ENCODE data around the gene TF.

The TF gene

GRCh38 chr3:133745108-133745507 lies 1.1 kb upstream of the TF start:
- Histone ChIP-seq H3K9me3 (ENCODE audit: insufficient read depth, low read length) (no peaks in the 10 kb centered on the region), H3K36me3 (ENCODE audit: insufficient read depth, insufficient read length, low read length) (no peaks in the 10 kb centered on the region), H3K27me3 (ENCODE audit: insufficient read depth, insufficient read length) (peaks cover 38% of the 10 kb centered on the region), H3K9ac (ENCODE audit: insufficient read length, low read depth) (no peak overlapping the region), H3K4me3 (ENCODE audit: insufficient read length, low read depth) (no peak overlapping the region), H3K4me1 (ENCODE audit: insufficient read depth, insufficient read length) (no peaks in the 10 kb centered on the region)
- no peak for DNase-seq (ENCODE audit: low read depth, low spot score)
- TF ChIP-seq YY1 (IDR thresholded peaks at IDR 0.05; ENCODE audit: insufficient read depth, insufficient read length) = no peak

- no peak for DNase-seq (ENCODE audit: low read depth, low spot score)
- TF ChIP-seq ZNF274 (IDR thresholded peaks at IDR 0.05; ENCODE audit: low read depth, low read length) (no peak), YY1 (IDR thresholded peaks at IDR 0.05; ENCODE audit: insufficient read depth, insufficient read length) (no peak), SUZ12 (IDR thresholded peaks at IDR 0.05; ENCODE audit: extremely low read depth, insufficient read depth, insufficient read length) (no peak)
- H3K27me3 ChIP-seq (ENCODE audit: insufficient read depth, insufficient read length) = peaks cover 38% of the 10 kb centered on the region
These were observed 496 bp downstream of the TF start for GRCh38 chr3:133746712-133747066.

GRCh38 chr3:133747373-133747772 lies 1.2 kb downstream of the TF start:
- no peak overlapping the region for H3K4me3 ChIP-seq (ENCODE audit: insufficient read length, low read depth)
- H3K9me3 ChIP-seq (ENCODE audit: insufficient read depth, low read length) = no peaks in the 10 kb centered on the region
- H3K4me1 ChIP-seq (ENCODE audit: insufficient read depth, insufficient read length) = no peaks in the 10 kb centered on the region
- no peaks in the 10 kb centered on the region for H3K36me3 ChIP-seq (ENCODE audit: insufficient read depth, insufficient read length, low read length)
- TF ChIP-seq SUZ12 (IDR thresholded peaks at IDR 0.05; ENCODE audit: extremely low read depth, insufficient read depth, insufficient read length) = no peak
- no peak for TF ChIP-seq ZNF274 (IDR thresholded peaks at IDR 0.05; ENCODE audit: low read depth, low read length)
- no peak for TF ChIP-seq YY1 (IDR thresholded peaks at IDR 0.05; ENCODE audit: insufficient read depth, insufficient read length)
- no peak for DNase-seq (ENCODE audit: low read depth, low spot score)
- H3K27me3 ChIP-seq (ENCODE audit: insufficient read depth, insufficient read length) = peaks cover 38% of the 10 kb centered on the region
- H3K9ac ChIP-seq (ENCODE audit: insufficient read length, low read depth) = no peak overlapping the region

More at GRCh38 chr3:133746712-133747066, 496 bp downstream of the TF start:
- Histone ChIP-seq H3K4me1 (ENCODE audit: insufficient read depth, insufficient read length) (no peaks in the 10 kb centered on the region), H3K9ac (ENCODE audit: insufficient read length, low read depth) (no peak overlapping the region), H3K4me3 (ENCODE audit: insufficient read length, low read depth) (peak overlapping the region; percentile 29), H3K36me3 (ENCODE audit: insufficient read depth, insufficient read length, low read length) (no peaks in the 10 kb centered on the region), H3K9me3 (ENCODE audit: insufficient read depth, low read length) (no peaks in the 10 kb centered on the region)

- DNase-seq (ENCODE audit: low read depth, low spot score) = no peak
- no peak overlapping the region for H3K4me3 ChIP-seq (ENCODE audit: insufficient read length, low read depth)
- H3K9me3 ChIP-seq (ENCODE audit: insufficient read depth, low read length) = no peaks in the 10 kb centered on the region
- H3K36me3 ChIP-seq (ENCODE audit: insufficient read depth, insufficient read length, low read length) = no peaks in the 10 kb centered on the region
- H3K9ac ChIP-seq (ENCODE audit: insufficient read length, low read depth) = no peak overlapping the region
- no peaks in the 10 kb centered on the region for H3K4me1 ChIP-seq (ENCODE audit: insufficient read depth, insufficient read length)
- no peak for TF ChIP-seq SUZ12 (IDR thresholded peaks at IDR 0.05; ENCODE audit: extremely low read depth, insufficient read depth, insufficient read length)
- TF ChIP-seq ZNF274 (IDR thresholded peaks at IDR 0.05; ENCODE audit: low read depth, low read length) = no peak
- TF ChIP-seq YY1 (IDR thresholded peaks at IDR 0.05; ENCODE audit: insufficient read depth, insufficient read length) = no peak
- H3K27me3 ChIP-seq (ENCODE audit: insufficient read depth, insufficient read length) = peaks cover 38% of the 10 kb centered on the region
These were observed 1.9 kb downstream of the TF start for GRCh38 chr3:133747907-133748639.

GRCh38 chr3:133749427-133750258 lies 3.5 kb downstream of the TF start:
- Histone ChIP-seq H3K9me3 (ENCODE audit: insufficient read depth, low read length) (no peaks in the 10 kb centered on the region), H3K27me3 (ENCODE audit: insufficient read depth, insufficient read length) (peaks cover 32% of the 10 kb centered on the region), H3K9ac (ENCODE audit: insufficient read length, low read depth) (no peak overlapping the region), H3K36me3 (ENCODE audit: insufficient read depth, insufficient read length, low read length) (no peaks in the 10 kb centered on the region), H3K4me3 (ENCODE audit: insufficient read length, low read depth) (no peak overlapping the region), H3K4me1 (ENCODE audit: insufficient read depth, insufficient read length) (no peaks in the 10 kb centered on the region)
- no peak for TF ChIP-seq ZNF274 (IDR thresholded peaks at IDR 0.05; ENCODE audit: low read depth, low read length)
- TF ChIP-seq SUZ12 (IDR thresholded peaks at IDR 0.05; ENCODE audit: extremely low read depth, insufficient read depth, insufficient read length) = no peak
- no peak for TF ChIP-seq YY1 (IDR thresholded peaks at IDR 0.05; ENCODE audit: insufficient read depth, insufficient read length)
- no peak for DNase-seq (ENCODE audit: low read depth, low spot score)

GRCh38 chr3:133750259-133750656 lies 4.1 kb downstream of the TF start:
- no peak overlapping the region for H3K9ac ChIP-seq (ENCODE audit: insufficient read length, low read depth)
- H3K9me3 ChIP-seq (ENCODE audit: insufficient read depth, low read length) = no peaks in the 10 kb centered on the region
- no peaks in the 10 kb centered on the region for H3K36me3 ChIP-seq (ENCODE audit: insufficient read depth, insufficient read length, low read length)
- no peaks in the 10 kb centered on the region for H3K4me1 ChIP-seq (ENCODE audit: insufficient read depth, insufficient read length)
- TF ChIP-seq SUZ12 (IDR thresholded peaks at IDR 0.05; ENCODE audit: extremely low read depth, insufficient read depth, insufficient read length) = no peak
- TF ChIP-seq ZNF274 (IDR thresholded peaks at IDR 0.05; ENCODE audit: low read depth, low read length) = no peak
- no peak for TF ChIP-seq YY1 (IDR thresholded peaks at IDR 0.05; ENCODE audit: insufficient read depth, insufficient read length)
- peaks cover 28% of the 10 kb centered on the region for H3K27me3 ChIP-seq (ENCODE audit: insufficient read depth, insufficient read length)
- DNase-seq (ENCODE audit: low read depth, low spot score) = no peak
- no peak overlapping the region for H3K4me3 ChIP-seq (ENCODE audit: insufficient read length, low read depth)

GRCh38 chr3:133753107-133753778 lies 7.0 kb downstream of the TF start:
- Histone ChIP-seq H3K9me3 (ENCODE audit: insufficient read depth, low read length) (no peaks in the 10 kb centered on the region), H3K36me3 (ENCODE audit: insufficient read depth, insufficient read length, low read length) (no peaks in the 10 kb centered on the region), H3K4me3 (ENCODE audit: insufficient read length, low read depth) (no peak overlapping the region), H3K9ac (ENCODE audit: insufficient read length, low read depth) (no peak overlapping the region), H3K27me3 (ENCODE audit: insufficient read depth, insufficient read length) (peaks cover 4% of the 10 kb centered on the region), H3K4me1 (ENCODE audit: insufficient read depth, insufficient read length) (peaks cover 7% of the 10 kb centered on the region)
- TF ChIP-seq SUZ12 (IDR thresholded peaks at IDR 0.05; ENCODE audit: extremely low read depth, insufficient read depth, insufficient read length) (no peak), ZNF274 (IDR thresholded peaks at IDR 0.05; ENCODE audit: low read depth, low read length) (no peak), YY1 (IDR thresholded peaks at IDR 0.05; ENCODE audit: insufficient read depth, insufficient read length) (no peak)
- DNase-seq (ENCODE audit: low read depth, low spot score) = no peak
